Measurements from ENCODE around the gene FAM78A.

The FAM78A gene

DNA sequence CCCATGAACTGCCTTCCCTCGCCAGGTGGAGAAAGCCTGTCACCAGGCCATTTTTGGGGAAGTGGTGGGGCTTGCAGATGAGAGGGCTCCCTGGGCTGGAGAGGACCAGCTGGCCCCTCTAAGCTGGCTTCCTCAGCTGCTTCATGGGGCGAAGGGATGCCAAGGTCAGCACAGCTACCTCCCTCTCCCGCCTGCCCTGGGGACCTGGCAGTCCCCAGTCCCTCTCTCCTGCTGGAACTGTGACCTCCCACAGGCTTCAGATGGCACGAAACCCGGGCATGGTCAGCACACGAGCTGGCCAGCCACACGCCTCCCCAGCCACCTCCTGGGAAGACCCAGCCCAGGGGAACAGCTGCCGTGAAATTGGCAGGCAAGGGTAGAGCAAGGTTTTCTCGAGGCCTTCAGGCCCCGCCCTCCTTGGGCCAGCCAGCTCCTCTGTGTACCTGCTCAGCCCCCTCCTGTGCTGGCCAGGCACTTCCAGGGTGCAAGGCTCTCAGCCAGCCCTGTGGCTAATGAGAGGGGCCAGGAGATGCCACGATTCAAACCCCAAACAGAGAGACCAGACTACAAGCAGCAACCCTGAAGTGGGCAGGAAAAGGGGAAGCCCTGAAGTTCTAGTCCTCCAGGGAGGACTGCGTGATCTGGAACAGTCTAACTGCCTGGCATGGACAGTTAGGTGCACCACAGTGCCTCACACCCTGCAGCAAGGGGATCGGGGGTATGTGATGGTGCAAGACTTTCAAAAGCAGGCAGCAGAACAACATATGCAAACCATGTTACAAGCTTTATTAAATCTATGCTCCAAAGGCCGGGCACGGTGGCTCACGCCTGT is 26.1 kb upstream of the FAM78A start:
- no peak for DNase-seq (ENCODE audit: low spot score)

DNA sequence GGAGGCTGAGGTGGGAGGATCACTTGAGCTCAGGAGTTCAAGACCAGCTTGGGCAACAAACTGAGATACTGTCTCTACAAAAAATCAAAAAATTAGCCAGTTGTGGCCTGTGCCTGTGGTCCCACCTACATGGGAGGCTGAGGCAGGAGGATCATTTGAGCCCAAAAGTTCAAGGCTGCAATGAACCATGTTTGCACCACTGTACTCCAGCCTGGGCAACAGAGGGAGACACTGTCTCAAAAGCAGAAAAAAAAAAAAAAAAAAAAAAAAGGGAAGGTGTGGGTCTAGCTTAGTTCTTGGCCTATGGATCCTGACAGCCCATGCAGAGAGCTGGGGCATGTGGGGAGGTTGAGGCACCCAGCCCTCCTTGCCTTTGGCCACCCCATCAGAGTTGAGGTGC is 24.1 kb upstream of the FAM78A start:
- no peak for DNase-seq (ENCODE audit: low spot score)

DNA sequence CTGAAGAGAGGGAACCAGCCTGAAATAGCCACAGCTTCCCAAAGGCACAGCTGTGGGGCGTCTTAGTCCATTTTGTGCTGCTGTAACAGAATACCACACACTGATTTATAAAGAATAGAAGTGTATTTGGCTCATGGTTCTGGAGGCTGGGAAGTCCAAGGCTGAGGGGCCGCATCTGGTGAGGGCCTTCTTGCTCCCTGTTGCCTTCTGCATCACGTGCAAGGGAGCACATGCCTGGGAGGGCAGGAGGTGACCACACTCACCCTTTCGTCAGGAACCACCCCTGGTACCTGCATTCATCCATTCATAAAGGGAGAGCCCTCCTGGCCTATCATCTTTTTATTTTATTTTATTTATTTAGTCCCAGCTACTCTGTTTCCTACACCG is 23.6 kb upstream of the FAM78A start:
- DNase-seq (ENCODE audit: low spot score), result no peak

DNA sequence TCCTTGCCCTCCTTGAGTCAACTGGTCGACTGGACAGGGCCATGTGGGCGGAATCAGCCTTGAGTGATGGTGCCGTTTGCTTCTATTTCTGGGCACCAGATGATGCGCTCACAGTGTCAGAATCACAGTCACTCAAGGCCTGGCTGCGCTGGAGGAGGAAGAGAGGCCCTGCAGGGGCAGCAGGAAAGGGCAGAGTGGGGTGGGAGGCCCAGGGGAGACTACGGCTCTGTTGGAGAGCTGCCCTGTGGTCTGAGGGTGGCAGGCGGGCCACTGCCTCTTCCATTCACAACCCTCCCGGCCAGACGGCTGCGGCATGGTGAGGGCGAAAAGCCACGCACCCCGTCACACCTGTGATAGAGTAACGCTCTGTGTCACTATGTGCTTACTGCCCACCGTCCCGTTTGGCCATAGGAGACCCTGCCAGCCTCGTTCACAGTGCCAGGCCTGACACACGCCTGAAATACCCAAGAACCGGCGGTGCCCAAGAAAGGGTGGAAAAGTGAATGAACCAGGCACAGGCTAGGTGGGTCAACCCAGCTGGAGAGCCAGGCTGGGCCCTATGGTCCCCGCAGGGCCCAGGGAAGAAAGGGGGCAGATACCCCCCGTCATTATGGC is 23.1 kb upstream of the FAM78A start:
- no peak for DNase-seq (ENCODE audit: low spot score)

DNA sequence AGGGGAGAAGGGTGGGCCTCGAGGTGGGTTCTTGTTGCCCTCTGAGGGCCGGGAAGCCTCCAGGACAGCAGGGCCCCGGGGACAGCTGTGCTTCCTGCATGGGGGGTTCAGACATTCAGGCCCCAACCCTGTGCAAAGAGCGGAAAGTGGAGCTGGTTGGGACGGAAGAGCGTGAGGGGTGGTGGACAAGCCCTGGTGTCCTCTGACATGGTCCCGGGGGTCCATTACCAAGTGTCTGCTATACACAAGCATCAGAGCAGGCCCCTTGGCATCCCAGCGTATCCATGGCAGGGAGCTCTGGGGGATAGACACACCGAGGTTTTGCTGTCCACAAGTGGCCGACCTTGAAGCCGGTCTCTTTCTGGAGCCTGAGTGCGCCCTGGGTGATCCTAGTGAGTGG is 22.5 kb upstream of the FAM78A start:
- no peak for DNase-seq (ENCODE audit: low spot score)

DNA sequence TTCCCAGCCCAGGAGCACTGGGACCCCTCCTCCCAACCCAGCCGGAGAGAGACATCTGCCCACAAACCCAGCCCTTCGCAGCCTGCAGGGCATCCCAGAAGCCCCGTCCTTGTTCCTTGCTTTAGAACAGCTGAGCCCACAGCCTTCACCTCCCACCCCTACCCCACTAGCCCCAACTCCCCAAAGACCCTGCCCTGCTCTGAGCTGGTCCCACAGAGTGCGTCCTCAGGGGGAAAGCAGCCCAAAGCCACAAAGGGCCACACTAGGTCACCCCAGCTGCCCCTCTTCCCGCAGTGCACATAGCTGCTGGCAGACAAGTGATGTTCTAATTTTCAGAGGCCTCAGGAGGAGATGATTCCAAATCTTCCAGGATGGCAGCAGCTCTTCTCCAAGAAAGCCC is 22.0 kb upstream of the FAM78A start:
- DNase-seq (ENCODE audit: low spot score), result no peak

DNA sequence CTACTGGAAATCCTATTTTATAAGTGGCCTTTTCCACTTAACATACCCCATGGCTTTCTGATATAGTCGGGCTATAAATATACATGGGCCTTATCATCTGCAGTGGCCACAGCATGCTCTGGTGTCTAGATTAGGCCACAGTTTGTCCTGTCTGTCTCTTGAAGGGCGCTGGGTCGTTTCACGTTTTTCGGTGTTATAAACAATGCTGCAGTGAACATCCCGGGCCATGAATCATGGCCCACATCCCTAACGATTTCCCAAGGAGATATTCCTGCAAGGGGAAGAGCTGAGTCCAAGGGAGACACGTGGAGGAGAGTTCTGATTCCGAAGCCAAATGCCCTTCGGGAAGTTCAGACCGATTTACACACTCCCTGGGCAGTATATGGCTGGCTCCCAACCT is 21.6 kb upstream of the FAM78A start:
- no peak for DNase-seq (ENCODE audit: low spot score)

DNA sequence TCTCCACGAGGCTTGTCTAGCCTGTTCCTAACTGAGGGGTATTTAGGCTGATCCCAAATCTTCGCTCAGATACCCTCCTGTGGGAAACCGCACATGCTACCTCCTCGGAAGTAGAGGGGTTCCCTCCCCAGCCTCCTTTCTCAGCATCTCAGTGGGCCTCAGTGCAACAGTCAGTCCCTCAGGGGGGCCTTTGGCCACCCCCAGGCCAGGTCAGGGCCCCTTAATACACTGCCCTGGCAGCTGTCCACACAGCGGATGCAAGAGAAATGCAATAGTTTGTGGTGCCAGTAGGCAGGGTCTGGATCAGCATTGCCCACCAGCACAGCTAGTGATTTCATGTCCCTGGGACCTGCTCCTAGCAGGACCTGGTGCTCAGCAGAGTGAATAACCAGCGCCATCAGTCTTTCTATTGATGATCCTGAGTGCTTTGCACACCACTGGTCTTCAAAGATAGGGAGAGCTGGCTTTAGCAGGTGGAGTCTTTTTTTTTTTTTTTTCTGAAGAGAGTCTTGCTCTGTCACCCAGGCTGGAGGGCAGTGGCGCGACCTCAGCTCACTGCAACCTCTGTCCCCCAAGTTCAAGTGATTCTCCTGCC is 20.7 kb upstream of the FAM78A start:
- no peak for DNase-seq (ENCODE audit: low spot score)

DNA sequence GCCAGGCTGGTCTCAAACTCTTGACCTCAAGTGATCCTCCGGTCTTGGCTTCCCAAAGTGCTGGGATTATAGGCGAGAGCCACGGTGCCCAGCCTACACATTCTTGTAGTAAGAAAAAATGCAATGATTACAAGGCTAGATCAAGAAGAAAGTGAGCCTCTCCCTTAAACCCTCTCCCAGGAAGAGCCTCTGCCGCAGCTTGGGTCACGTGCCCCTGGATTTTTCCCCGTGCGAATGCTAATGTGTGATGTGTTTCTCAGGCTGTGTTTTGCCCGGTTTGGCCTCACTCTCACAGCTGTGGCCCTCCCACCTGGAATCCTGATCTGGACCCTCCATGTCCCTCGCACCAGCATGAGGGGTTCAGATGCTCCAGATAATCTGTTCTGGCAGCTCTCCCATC is 20.1 kb upstream of the FAM78A start:
- DNase-seq (ENCODE audit: low spot score), result no peak

DNA sequence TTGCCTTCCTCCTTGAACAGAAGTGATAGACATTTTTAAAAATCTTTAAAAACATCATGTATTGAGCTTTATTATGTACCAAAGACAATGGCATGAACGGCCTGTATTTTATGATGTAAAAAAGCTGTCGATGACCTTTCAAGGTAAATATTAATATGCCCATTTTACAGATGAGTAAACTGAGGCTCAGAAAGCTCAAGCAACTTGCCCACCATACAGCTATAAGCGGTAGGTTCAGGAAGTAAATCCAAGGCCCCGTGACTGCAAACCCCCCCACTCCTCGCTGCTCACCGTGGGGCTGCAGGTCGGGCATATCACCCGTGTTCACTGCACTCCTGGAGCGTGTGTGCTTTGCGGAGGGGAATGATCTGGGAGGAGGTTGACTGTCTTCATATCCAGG is 16.6 kb upstream of the FAM78A start:
- no peak for DNase-seq (ENCODE audit: low spot score)

DNA sequence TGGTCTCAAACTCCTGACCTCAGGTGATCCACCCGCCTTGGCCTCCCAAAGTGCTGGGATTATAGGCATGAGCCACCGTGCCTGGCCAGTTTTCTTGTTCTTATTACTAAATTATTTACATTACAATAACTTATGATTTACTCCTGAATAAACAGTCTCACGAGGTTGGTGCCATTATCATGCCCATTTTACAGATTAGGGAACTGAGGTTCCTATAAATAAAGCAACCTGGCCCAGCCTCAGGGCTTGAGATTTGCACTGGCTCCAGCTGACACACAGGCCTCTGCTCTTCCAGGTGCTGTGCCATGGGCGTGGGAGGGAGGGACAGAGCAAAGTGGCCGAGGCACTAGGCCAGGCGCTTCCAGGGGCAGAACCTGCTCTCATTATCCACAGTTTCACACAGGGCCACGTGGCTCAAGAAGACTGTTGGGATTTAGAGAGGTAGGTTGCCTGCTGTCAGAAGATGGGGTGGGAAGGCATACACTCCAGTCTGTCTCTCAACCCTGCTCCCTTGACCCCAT is 15.5 kb upstream of the FAM78A start:
- DNase-seq (ENCODE audit: low spot score), result no peak

DNA sequence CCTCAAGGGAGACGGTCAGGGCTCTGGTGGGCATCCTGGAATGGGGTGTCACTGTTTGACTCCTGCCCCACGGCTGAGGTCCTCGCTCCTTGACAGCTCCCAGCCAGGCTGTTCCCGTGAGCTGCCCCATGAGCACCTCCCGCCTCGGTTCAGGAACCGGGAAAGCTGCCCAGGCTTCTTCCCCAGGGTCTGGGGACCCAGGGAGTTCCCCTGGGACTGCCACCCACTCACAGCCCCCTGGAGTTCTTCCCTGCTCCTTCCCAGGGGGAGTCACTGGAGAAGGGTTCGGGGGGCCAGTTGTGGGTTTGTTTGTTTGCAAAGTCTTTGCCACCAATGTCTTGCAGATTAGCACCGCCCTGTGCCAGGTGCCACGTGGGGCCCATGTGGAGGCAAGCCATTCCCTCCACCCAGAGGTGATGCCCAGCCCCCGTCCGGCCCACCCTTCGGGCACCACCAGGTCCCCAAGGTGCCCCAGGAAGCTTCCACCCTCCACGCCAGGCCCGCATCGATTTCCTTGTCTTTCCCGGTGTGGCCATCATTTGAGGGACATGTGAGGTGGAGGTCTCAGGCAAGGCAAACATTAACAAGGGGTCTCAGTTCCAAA is 14.6 kb upstream of the FAM78A start:
- DNase-seq (ENCODE audit: low spot score), result no peak

DNA sequence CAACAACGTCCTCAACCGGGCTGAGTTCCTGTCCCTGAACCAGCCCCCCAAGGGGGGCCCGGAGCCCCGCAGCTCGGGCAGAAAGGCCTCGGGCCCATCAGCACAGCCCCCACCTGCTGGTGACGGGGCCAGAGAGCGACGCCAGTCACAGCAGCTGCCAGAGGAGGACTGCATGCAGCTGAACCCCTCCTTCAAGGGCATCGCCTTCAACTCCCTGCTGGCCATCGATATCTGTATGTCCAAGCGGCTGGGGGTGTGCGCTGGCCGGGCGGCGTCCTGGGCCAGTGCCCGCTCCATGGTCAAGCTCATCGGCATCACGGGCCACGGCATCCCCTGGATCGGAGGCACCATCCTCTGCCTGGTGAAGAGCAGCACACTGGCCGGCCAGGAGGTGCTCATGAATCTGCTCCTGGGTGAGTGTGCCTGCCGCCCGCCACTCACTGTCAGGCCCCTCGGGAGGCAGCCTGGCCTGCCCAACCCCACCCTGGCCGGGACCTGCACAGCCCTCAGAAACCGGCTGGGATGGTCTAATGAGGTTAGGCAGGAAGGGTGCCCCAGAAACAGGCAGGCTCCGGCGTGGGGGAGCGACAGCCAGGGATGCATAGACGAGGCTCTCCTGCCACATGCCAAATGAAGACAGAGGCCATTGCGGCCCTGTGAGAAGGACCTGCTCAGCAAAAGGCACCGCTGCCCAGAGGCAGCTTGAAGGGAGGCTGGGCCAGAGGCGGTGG is 13.9 kb upstream of the FAM78A start:
- DNase-seq (ENCODE audit: low spot score), result no peak

DNA sequence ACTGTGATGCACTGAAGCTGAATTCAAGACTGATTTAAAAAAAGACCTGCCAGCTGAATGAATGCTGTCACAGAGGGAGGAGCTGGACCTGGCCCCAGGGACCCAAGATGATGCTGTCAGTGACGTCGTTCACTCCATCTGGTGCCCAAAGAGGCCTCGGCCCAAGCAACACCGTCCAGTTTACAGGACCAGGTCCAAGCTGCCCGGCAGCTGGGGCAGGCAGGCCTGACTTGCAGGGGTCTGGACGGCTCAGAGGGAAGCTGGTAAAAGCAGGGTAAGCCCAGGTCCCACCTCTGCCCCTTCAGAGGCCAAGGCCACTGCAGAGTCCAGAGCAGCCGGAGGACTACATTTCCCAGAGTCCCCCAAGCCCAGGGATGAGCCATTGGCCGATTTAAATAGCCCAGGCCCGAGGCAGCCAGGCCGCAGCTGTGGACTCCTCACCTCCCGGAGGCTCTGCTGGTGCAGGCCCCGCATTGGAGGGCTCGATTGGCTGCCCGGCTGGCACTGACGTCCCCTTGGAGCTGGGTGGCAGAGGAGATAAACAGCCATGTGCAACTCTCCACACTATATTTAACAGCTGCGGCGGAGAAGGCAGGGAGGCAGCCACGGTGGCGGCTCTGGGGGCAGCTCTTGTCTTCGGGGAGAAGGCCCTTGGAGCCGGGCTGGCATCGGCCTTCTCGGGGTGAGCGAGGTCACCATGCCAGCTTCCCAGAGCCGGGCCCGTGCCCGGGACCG is 13.2 kb upstream of the FAM78A start, which contains the start of gene PLPP7:
Gene PLPP7 (plus strand): TSS at position 423 of the 735 bp plus-strand sequence. CDS start 275 bp downstream, at position 698.
- DNase-seq (ENCODE audit: low spot score), result peak; percentile 88

DNA sequence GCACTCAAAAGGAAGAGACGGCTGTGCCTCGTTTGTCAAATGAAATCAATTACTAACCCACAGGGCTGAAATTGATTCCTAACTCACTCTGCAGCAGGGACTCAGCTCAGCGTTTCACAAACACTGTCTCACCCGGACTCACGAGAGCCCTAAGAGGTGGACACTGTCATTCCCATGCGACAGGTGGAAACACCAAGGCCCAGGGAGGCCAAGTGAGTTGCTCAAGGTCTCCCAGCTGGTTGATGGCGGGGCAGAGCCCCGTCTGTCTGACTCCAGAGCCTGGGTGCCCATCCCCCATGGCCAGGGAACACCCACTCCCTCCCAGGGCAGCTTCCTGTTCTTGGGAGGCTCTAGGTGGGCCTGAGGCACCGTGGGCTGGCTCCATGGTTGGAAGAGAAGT is 11.9 kb upstream of the FAM78A start:
- no peak for DNase-seq (ENCODE audit: low spot score)

DNA sequence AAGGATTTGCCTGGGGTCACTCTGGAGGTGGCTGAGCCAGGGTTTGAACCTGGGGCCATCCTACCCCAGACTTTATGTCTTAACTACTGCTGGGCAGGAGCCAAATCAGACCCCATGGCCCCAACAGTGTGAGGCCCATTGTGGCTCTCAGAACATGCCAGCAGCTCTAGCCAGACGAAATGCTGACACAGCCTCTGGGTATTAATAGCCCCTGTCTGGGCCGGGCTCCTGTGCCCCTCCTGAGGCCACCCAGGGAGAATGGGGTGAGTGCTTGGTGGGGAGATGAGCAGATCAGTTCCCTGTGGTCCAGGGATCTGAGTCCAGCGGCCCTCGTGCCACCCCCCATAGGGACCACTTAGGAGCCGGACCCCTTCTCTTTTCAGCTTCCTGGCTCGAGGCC is 11.0 kb upstream of the FAM78A start:
- no peak for DNase-seq (ENCODE audit: low spot score)

DNA sequence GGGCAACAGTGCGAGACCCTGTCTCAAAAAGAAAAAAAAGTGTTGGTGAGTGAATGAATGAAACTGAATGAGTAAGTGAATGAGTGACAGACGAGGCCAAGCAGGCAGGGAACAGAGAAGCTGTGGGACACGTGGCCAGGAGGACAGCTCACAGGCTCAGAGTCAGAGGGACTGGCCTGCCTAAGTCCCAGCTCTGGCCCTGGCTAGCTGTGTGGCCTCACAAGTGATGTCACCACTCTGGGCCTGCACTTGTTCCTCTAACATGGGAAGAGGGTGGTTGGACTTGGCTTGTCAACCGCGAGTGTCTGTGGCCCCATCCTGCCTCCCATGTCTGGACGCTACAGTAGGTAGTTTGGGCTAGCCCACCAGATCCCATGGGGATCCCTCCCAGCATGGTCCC is 8.5 kb upstream of the FAM78A start:
- no peak for DNase-seq (ENCODE audit: low spot score)

DNA sequence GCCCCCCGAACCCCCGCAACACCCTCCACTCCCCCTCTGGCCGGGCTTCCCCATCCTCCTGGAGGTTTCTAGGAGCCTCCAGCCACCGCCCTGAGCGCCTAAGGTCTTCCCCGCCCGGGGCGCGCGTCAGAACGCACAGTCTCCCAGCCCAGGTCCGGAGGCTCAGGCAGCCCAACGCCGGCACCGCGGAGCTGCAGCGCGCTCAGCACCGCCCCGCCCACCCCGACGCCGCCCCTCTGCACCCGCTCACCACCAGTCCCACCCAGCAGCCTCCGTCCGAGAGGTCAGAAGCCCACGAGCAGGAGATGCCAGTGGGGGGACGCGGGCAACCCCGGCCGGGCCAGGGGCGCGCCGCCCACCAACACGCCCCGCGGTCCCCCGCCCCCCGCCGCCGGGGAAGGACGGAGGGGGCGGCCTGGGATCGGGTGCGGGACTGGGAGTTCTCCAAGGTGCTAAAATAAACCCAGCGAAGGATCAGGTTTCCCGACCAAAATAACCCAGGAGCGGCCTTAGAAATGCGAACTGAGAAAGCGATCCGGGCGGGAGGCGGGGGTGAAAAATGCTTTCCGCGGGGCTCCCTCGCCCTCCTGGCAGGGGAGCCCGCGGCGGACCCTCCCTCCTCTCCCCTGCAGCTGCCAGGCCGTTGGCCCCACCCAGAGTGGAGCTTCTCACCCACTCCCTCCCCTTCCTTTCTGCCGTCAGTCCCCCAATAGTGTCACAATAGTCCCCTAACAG is 6.5 kb upstream of the FAM78A start:
- DNase-seq (ENCODE audit: low spot score), result no peak

DNA sequence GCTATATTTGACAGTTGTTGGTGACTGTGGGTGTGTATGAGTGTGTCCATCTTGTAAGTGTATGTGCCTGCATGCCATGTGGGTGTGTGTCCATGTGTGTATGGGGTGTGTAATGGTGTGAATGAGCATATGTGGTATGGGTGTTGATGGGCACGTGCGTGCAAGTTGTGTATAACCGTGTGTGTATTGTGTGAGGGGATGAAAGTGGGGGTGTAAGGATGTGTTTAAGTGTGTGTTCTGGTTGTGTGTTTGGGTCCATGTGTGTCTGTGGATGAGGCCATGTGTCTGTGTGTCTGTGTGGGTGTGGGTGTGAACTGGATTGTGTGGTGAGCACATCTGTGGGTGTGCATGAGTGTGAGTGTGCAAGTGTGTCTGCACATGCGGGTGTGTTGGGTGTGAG is 5.9 kb upstream of the FAM78A start:
- no peak for DNase-seq (ENCODE audit: low spot score)

DNA sequence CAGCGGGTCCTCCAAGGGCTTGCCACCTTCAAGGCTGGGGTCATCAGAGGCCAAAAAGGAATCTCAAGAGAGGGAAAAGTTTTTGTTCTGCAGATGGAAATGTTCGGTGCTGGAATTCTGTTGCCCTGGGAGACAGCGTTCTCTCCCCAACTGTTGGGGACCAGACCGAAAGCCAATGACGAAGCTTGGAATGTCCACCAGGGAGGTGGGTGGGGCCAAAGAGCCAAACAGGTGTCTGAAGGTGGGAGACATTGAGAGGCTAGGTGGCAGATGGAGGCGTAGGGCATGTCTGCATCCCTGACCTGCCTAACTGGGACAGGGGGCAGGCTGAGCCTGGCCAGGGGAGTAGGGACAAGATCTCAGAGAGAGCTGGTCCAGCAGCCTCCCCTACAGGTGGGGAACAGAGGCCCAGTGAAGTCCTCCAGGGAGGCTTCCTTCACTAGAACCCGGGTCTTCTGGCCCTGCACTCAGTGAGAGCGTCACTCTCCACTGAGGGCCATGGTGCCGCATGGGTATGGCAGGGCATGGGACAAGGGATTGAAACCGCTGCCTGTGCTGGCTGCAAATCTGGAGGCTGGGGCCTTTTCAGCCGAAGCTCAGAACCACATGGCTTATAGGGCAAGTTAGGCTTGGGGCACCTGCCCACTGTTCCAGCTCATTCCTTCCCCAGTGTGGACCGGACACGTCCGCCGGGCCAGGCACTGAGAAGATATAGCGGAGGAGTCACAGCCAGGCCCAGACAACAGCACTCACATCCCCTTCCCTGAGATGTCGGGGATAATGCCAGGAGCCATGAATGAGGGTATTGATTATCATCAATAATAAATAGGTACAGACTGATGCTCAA is 5.0 kb upstream of the FAM78A start:
- no peak for DNase-seq (ENCODE audit: low spot score)
